ENCODE measurements around the gene SVOPL. TPM values are rescaled to one million over a fixed set of nuclear protein-coding genes. Genes with fewer than 3 reads are reported as not detected.

SVOPL gene
- total RNA-seq, 1 donor from 2014 or later: not detected

- intact Hi-C loops (cut with micrococcal nuclease): no loop called here
Measured at GRCh38 chr7:138565451-138566114, 135.6 kb downstream of the SVOPL start.

- intact Hi-C loops (cut with micrococcal nuclease): no loop called here
Measured at GRCh38 chr7:138565071-138565450, 136.1 kb downstream of the SVOPL start.

- intact Hi-C loops (cut with micrococcal nuclease): no loop called here
Measured at GRCh38 chr7:138564365-138564764, 136.8 kb downstream of the SVOPL start.

DNA sequence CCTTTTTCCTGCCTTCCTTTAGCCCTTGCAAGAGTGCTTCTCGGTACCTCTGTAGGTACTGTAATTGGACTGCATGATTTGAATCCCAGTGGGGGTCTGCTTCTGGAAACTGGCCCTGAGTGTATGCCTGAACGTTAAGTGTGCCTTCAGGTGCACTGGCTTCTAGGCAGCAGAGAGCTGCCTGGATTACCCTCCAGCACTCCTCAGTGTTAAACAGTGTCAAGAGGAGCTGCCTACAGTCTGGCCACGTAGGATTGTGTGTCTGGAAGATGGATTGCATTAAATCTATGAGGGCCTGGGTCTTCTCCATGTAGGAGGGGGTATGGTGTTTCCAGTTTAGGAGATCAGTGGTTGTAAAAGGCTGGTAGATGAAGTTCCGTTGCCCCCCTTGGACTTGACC, 137.4 kb downstream of the SVOPL start:
- intact Hi-C loops (cut with micrococcal nuclease): no loop called here

DNA sequence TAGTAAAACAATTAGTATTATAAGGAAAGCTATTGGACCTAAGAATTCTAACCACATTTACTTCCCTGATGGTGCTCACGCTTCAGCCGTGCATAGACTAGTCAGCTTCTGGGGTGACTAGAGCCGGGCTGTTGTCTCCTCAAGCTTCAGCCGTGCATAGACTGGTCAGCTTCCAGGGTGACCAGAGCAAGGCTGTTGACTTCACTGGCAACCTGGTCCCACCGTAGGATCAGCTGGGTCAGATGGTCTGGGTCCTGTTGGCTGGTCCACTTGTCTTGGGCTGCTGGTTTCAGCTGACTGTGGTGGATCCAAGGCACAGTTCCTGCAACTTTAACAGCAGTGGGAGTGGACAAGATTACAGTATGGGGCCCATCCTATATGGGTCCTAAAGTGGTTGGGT, 141.7 kb downstream of the SVOPL start:
- intact Hi-C loops (cut with micrococcal nuclease): no loop called here

DNA sequence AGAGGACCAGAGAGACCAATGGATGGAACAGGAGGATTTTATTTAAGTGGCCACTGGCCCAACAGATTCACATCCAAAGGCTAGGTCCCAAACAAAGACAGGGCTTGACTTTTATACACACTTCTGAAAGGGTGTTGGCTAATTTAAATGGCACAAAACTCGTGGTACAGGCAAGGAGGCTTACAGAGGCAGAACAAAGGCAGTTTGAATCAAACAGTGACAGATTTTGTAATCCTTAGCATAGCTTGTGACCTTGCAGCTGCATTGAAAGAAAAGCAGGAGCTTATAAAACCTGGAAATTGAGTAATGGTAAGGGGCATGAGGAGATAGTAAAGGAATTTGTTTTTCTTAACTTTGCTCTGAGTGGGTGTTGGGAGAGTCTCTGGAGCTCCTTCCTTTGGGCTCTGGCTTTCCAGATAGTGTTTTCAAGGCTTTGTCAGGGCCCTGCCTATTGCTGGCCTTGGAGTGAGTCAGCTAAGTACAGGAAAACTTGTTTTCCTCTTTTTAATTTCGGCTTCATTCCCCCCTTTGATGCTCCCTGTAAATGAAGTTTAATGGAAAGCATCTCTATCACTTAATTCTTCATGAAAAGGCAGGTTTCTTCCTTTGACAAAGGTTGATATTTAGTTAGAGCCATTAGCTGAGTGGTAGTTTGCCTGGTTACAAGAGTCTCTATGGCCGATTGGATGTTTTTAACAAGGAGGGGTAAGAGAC, 144.2 kb downstream of the SVOPL start:
- intact Hi-C loops (cut with micrococcal nuclease): no loop called here

DNA sequence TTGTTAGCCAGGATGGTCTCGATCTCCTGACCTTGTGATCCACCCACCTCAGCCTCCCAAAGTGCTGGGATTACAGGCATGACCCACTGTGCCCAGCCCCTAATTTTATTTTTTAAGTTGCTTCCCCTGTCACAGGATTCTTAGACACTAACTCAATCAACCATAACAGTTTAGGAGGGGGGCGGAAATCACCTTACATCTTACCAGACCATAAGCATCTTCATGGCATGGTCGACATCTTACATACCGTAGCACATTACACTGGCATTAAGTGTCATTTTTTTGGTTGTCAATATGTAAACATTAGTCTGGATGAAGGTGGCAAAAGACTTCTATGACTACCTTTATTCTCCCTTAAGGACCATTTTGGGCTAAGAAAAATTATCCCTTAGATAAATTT, 145.5 kb downstream of the SVOPL start:
- intact Hi-C loops (cut with micrococcal nuclease): no loop called here

- intact Hi-C loops (cut with micrococcal nuclease): no loop called here
Measured at GRCh38 chr7:138554674-138555073, 146.5 kb downstream of the SVOPL start.

- intact Hi-C loops (cut with micrococcal nuclease): no loop called here
Measured at GRCh38 chr7:138553805-138554204, 147.4 kb downstream of the SVOPL start.

GRCh38 chr7:138551102-138551501, 150.1 kb downstream of the SVOPL start:
- intact Hi-C loops (cut with micrococcal nuclease): no loop called here

DNA sequence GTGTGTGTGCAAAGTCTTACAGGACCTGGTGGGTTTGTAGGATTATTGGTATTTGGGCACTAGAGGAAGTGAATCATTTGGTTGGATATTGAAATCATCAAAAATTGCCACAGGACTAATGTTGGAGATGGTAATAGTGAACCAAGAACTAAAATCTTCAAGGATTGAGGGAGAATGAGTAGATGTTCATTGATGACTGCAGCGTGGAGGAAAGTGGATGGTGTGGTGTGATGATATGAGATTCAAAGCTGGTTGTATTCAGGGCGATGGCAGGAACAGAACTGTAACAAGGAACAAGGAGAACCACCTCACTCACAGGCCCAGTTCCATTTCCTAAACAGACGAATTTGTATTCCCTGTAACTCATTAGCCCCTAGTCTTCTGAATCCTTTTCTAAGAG, 150.8 kb downstream of the SVOPL start:
- intact Hi-C loops (cut with micrococcal nuclease): no loop called here

- intact Hi-C loops (cut with micrococcal nuclease): no loop called here
Measured at GRCh38 chr7:138549082-138549481, 152.1 kb downstream of the SVOPL start.

DNA sequence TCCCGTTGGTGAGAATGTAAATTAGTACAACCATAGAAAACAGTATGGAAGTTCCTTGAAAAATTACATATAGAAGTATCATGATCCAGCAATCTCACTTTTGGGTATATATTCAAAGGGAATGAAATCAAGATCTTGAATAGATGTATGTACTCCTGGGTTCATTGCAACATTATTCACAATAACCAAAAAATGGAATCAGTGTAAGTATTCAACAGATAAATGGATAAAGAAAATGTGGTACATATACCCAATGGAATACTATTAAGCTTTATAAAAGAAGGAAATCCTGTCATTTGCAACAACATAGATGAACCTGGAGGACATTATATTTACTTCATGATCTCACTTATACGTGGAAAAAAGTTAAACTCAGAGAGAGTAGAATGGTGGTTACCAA, 154.3 kb downstream of the SVOPL start:
- intact Hi-C loops (cut with micrococcal nuclease): no loop called here

DNA sequence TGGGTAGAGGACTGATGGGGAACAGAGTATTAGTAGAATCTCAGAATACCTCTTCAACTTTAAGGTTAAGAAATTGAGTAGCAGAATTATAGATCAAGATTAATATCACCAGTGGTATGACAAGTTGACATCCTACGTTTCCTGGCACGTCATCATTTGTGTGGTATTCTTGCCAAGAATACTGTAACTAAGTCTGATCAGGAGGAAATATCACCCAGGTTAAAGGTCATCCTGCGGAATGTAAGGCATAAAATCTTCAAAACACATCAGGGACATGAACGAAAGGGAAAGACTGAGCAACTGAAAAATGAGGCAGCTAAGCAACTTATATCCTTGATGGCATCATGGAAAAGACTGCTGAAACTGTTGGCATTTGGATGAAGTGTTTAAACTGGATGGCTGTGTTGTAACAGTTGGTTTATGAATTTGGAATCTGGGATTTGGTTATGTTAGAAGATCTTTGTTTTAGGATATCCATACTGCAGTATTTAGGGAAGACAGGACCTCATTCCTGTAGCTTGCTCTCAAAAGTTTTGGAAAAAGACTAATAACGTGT, 155.0 kb downstream of the SVOPL start:
- intact Hi-C loops (cut with micrococcal nuclease): no loop called here

DNA sequence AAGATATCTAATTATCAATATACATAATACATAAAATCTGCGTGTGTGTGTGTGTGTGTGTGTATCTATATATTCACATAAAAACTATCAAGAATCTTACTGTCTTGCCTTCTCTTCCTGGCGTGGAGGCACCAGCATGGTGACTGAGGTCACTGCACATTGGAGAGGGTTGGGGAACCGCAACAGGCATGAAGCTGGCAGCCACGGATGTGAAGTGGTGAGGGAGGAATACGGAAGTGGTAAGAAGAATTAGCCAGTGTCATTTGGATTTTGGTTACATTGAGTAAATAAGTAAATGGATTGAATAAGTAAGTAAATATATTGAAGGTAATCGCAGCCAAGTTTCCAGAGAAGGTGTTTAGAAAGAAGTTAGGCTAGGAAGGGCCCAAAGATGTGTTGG, 156.0 kb downstream of the SVOPL start:
- intact Hi-C loops (cut with micrococcal nuclease): no loop called here

Other genes with a start within 250 kb of the SVOPL start
- gene TRIM24, start 241.1 kb downstream of the SVOPL start, total RNA-seq: 17.4 and 19.4 TPM in 2 replicates
- 3.7 and 4.6 TPM in 2 replicates for gene TMEM213, start 96.6 kb upstream of the SVOPL start, total RNA-seq
- 0.25 and 0.66 TPM in 2 replicates for gene ATP6V0A4, start 96.8 kb upstream of the SVOPL start, total RNA-seq

All from T-helper 1 cell treated with Interleukin-12 subunit alpha and Interleukin-12 subunit beta and Interleukin-4 antibody, amounts not matched to agents 30 ng/mL and 1 ng/mL, for 36 hours (primary cell).